ENCODE results near the gene FAM151A. TPM values are rescaled to one million over a fixed set of nuclear protein-coding genes. Genes with fewer than 3 reads are reported as not detected.

FAM151A gene
- total and polyA plus RNA-seq, 2 experiments from 2014 or later: 9.8 to 13.5 TPM

- 92% methylated on average over 7 of the region's 7 CpGs for WGBS (ENCODE audit: low lambda C conversion rate, missing lambda C conversion rate)
- H2AFZ ChIP-seq: no peak overlapping the region
- no peak overlapping the region for H3K4me3 ChIP-seq
- H3K9me2 ChIP-seq (replicated peaks; ENCODE audit: insufficient read depth): no peaks in the 10 kb centered on the region
- H3K4me1 ChIP-seq (ENCODE audit: insufficient read depth): no peaks in the 10 kb centered on the region
- no peaks in the 10 kb centered on the region for H3K36me3 ChIP-seq (replicated peaks; ENCODE audit: insufficient read depth, low read depth)
- no peaks in the 10 kb centered on the region for H4K20me1 ChIP-seq (ENCODE audit: insufficient read depth, poor library complexity, severe bottlenecking)
- TF ChIP-seq EZH2phosphoT487 (IDR thresholded peaks at IDR 0.05; ENCODE audit: low read depth, severe bottlenecking, unreplicated experiment) (no peak), EZH2 (IDR thresholded peaks at IDR 0.05; ENCODE audit: borderline replicate concordance) (no peak)
- TF ChIP-seq, protein P1, sequence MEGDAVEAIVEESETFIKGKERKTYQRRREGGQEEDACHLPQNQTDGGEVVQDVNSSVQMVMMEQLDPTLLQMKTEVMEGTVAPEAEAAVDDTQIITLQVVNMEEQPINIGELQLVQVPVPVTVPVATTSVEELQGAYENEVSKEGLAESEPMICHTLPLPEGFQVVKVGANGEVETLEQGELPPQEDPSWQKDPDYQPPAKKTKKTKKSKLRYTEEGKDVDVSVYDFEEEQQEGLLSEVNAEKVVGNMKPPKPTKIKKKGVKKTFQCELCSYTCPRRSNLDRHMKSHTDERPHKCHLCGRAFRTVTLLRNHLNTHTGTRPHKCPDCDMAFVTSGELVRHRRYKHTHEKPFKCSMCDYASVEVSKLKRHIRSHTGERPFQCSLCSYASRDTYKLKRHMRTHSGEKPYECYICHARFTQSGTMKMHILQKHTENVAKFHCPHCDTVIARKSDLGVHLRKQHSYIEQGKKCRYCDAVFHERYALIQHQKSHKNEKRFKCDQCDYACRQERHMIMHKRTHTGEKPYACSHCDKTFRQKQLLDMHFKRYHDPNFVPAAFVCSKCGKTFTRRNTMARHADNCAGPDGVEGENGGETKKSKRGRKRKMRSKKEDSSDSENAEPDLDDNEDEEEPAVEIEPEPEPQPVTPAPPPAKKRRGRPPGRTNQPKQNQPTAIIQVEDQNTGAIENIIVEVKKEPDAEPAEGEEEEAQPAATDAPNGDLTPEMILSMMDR (IDR thresholded peaks at IDR 0.05; ENCODE audit: poor library complexity): no peak
- no peak overlapping the region for H3K27ac ChIP-seq
- H3K79me2 ChIP-seq: no peaks in the 10 kb centered on the region
- no peak for DNase-seq (ENCODE audit: low spot score)
- no peaks in the 10 kb centered on the region for H3K9me3 ChIP-seq (ENCODE audit: low read depth)
- H3K4me2 ChIP-seq: no peak overlapping the region
- no peaks in the 10 kb centered on the region for H3K27me3 ChIP-seq
Observed at GRCh38 chr1:54604051-54604450, 19.3 kb downstream of the FAM151A start.

- 92% methylated on average over 6 of the region's 6 CpGs for WGBS (ENCODE audit: low lambda C conversion rate, missing lambda C conversion rate)
- no peak overlapping the region for H3K4me2 ChIP-seq
- no peaks in the 10 kb centered on the region for H3K9me2 ChIP-seq (replicated peaks; ENCODE audit: insufficient read depth)
- H3K4me1 ChIP-seq (ENCODE audit: insufficient read depth): no peaks in the 10 kb centered on the region
- no peaks in the 10 kb centered on the region for H3K9me3 ChIP-seq (ENCODE audit: low read depth)
- DNase-seq (ENCODE audit: low spot score): no peak
- no peak overlapping the region for H3K27ac ChIP-seq
- no peaks in the 10 kb centered on the region for H3K79me2 ChIP-seq
- H3K36me3 ChIP-seq (replicated peaks; ENCODE audit: insufficient read depth, low read depth): no peaks in the 10 kb centered on the region
- H4K20me1 ChIP-seq (ENCODE audit: insufficient read depth, poor library complexity, severe bottlenecking): no peaks in the 10 kb centered on the region
- no peaks in the 10 kb centered on the region for H3K27me3 ChIP-seq
- H3K4me3 ChIP-seq: no peak overlapping the region
- TF ChIP-seq, protein P1 (IDR thresholded peaks at IDR 0.05; ENCODE audit: poor library complexity): no peak
- no peak for TF ChIP-seq EZH2 (IDR thresholded peaks at IDR 0.05; ENCODE audit: borderline replicate concordance)
- no peak for TF ChIP-seq EZH2phosphoT487 (IDR thresholded peaks at IDR 0.05; ENCODE audit: low read depth, severe bottlenecking, unreplicated experiment)
- H2AFZ ChIP-seq: no peak overlapping the region
Observed at GRCh38 chr1:54603241-54603640, 20.1 kb downstream of the FAM151A start.

DNA sequence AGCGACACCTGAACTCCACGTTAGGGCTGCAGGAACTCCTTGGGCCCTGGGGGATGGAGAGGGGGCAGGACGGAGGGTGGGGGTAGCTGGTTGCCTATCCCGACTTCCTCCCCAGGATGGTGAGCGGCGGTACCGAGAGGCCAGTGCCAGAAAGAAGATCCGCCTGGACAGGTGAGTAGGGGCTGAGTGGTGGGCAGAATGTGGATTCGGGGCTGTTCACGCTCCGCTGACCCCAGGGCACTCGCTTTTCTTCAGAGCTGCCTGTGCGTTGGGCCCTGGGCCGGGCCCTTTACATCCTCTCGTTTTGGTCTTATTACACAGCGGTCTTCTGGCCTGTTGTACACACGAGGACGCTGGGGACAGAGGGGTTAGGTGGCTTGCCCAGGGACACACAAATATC lies 20.8 kb downstream of the FAM151A start:
- Histone ChIP-seq H3K27me3 (no peaks in the 10 kb centered on the region), H3K4me3 (no peak overlapping the region), H3K27ac (no peak overlapping the region), H3K4me2 (no peak overlapping the region), H3K4me1 (ENCODE audit: insufficient read depth) (no peaks in the 10 kb centered on the region), H3K79me2 (no peaks in the 10 kb centered on the region), H2AFZ (no peak overlapping the region), H3K9me2 (replicated peaks; ENCODE audit: insufficient read depth) (no peaks in the 10 kb centered on the region), H4K20me1 (ENCODE audit: insufficient read depth, poor library complexity, severe bottlenecking) (no peaks in the 10 kb centered on the region), H3K9me3 (ENCODE audit: low read depth) (no peaks in the 10 kb centered on the region), H3K36me3 (replicated peaks; ENCODE audit: insufficient read depth, low read depth) (no peaks in the 10 kb centered on the region)
- DNase-seq (ENCODE audit: low spot score): no peak
- TF ChIP-seq EZH2phosphoT487 (IDR thresholded peaks at IDR 0.05; ENCODE audit: low read depth, severe bottlenecking, unreplicated experiment) (no peak), EZH2 (IDR thresholded peaks at IDR 0.05; ENCODE audit: borderline replicate concordance) (no peak)
- WGBS (ENCODE audit: low lambda C conversion rate, missing lambda C conversion rate): 93% methylated on average over 14 of the region's 18 CpGs

DNA sequence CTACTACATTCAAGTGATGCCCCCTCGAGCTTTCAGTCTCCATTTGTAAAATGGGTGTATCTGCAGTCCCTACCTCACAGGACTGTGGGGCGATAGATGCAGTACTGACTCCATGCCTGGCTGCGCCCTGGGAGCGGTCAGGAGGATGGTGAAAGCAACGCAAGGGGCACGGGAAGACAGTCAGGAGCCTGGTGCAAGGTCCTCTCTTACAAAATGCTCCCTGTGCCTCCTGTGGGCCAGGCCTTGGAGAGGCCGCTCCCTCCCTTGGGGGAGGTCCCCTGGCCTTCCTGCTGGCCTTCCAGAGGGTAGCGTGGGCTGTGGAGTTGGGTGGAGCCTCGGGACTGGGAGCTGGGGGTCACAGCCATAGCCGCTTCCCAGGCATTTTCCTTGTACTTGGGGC lies 21.6 kb downstream of the FAM151A start:
- H3K4me1 ChIP-seq (ENCODE audit: insufficient read depth): no peaks in the 10 kb centered on the region
- 91% methylated on average over 10 of the region's 10 CpGs for WGBS (ENCODE audit: low lambda C conversion rate, missing lambda C conversion rate)
- H3K27me3 ChIP-seq: no peaks in the 10 kb centered on the region
- H4K20me1 ChIP-seq (ENCODE audit: insufficient read depth, poor library complexity, severe bottlenecking): no peaks in the 10 kb centered on the region
- H3K9me3 ChIP-seq (ENCODE audit: low read depth): no peaks in the 10 kb centered on the region
- no peak for TF ChIP-seq EZH2 (IDR thresholded peaks at IDR 0.05; ENCODE audit: borderline replicate concordance)
- TF ChIP-seq, protein P1 (IDR thresholded peaks at IDR 0.05; ENCODE audit: poor library complexity): no peak
- no peak for TF ChIP-seq EZH2phosphoT487 (IDR thresholded peaks at IDR 0.05; ENCODE audit: low read depth, severe bottlenecking, unreplicated experiment)
- no peak overlapping the region for H3K4me2 ChIP-seq
- H3K9me2 ChIP-seq (replicated peaks; ENCODE audit: insufficient read depth): no peaks in the 10 kb centered on the region
- H3K4me3 ChIP-seq: no peak overlapping the region
- DNase-seq (ENCODE audit: low spot score): no peak
- H3K36me3 ChIP-seq (replicated peaks; ENCODE audit: insufficient read depth, low read depth): no peaks in the 10 kb centered on the region
- H3K79me2 ChIP-seq: no peaks in the 10 kb centered on the region
- H2AFZ ChIP-seq: no peak overlapping the region
- H3K27ac ChIP-seq: no peak overlapping the region
